Adipocyte (in vitro differentiated cells): ENCODE measurements around the gene ABCF3.

Experiments used
- DNase-seq: peaks from one replicate; pipeline ENCODE4 v3.0.0-alpha.2; 2015; ENCODE audit warnings: low read depth
- H3K27me3 ChIP-seq: replicated peaks from 2 replicates; pipeline ENCODE4 v1.7.0; 2013; ENCODE audit warnings: mild to moderate bottlenecking, low read length, moderate library complexity; ENCODE audit not compliant: control insufficient read depth, insufficient read depth
- H3K36me3 ChIP-seq: 2 replicates; pipeline ENCODE4 v1.7.0; 2013; ENCODE audit warnings: low read length, mild to moderate bottlenecking, moderate library complexity; ENCODE audit not compliant: control insufficient read depth, insufficient read depth, severe bottlenecking
- H3K4me1 ChIP-seq: 2 replicates; pipeline ENCODE4 v1.7.0; 2013; ENCODE audit warnings: mild to moderate bottlenecking, low read length, moderate library complexity; ENCODE audit not compliant: control insufficient read depth, insufficient read depth
- H3K4me3 ChIP-seq: 2 replicates; pipeline ENCODE4 v1.7.0; 2013; ENCODE audit warnings: mild to moderate bottlenecking, low read length, moderate library complexity
- H3K9ac ChIP-seq: 2 replicates; pipeline ENCODE4 v1.7.0; 2013; ENCODE audit warnings: mild to moderate bottlenecking, low read length, moderate library complexity
- H3K9me3 ChIP-seq: 2 replicates; pipeline ENCODE4 v1.7.0; 2013; ENCODE audit warnings: mild to moderate bottlenecking, low read length, moderate library complexity; ENCODE audit not compliant: control insufficient read depth

Gene ABCF3

DNA sequence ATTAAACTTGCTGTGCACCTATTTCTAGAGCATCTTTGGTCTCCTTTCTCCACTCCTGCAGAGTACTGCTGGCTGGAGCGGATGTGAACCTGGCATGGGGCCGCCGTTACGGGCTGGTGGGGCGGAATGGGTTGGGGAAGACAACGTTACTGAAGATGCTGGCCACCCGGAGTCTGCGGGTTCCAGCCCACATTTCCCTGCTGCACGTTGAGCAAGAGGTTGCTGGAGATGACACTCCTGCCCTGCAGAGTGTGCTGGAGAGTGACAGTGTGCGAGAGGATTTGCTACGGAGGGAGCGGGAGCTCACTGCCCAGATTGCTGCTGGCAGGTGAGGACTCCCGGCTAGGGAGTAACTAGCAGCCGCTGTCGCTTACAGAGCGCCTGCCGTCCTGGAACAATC lies 2.1 kb downstream of the ABCF3 start:
- Histone ChIP-seq H3K4me3 (no peak overlapping the region), H3K27me3 (no peaks in the 10 kb centered on the region), H3K9me3 (no peaks in the 10 kb centered on the region), H3K9ac (no peak overlapping the region), H3K4me1 (peaks cover 21% of the 10 kb centered on the region), H3K36me3 (peaks cover 79% of the 10 kb centered on the region)
- no peak for DNase-seq

GRCh38 chr3:184189421-184189820 lies 3.4 kb downstream of the ABCF3 start:
- Histone ChIP-seq H3K36me3 (peaks cover 79% of the 10 kb centered on the region), H3K9ac (no peak overlapping the region), H3K4me3 (no peak overlapping the region), H3K27me3 (no peaks in the 10 kb centered on the region), H3K9me3 (no peaks in the 10 kb centered on the region), H3K4me1 (peaks cover 21% of the 10 kb centered on the region)
- DNase-seq = no peak

- Histone ChIP-seq H3K4me3 (no peak overlapping the region), H3K4me1 (no peaks in the 10 kb centered on the region), H3K9me3 (no peaks in the 10 kb centered on the region), H3K36me3 (peaks cover 87% of the 10 kb centered on the region), H3K9ac (no peak overlapping the region), H3K27me3 (no peaks in the 10 kb centered on the region)
- no peak for DNase-seq
Observed at GRCh38 chr3:184192889-184193288, 6.9 kb downstream of the ABCF3 start.

DNA sequence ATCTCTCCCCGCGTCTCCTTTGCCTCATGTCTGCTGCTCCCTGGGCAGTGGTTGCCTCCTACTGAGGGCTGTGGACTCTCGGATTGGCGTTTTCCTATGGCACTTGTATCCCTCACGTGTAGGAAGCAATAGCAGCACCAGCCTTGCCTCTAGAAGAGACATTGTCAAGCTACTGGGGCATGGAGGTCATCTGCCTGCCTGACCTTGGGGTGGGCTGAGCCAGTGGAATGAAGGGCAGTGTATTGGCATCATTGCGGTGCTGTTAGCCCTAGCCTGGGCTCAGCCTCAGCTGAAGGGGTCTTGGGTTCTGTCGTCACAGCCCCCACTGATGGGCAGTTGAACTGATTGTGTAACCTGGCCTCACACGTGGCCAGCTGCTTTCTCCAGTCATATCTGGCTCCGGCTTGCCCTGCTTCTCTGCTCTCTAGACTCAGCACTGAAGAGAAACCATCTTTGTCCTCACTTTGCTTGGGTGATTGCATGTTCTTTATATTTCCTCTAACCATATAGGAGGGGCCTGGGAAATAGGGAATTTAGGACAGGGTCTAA lies 8.1 kb downstream of the ABCF3 start:
- peaks cover 75% of the 10 kb centered on the region for H3K36me3 ChIP-seq
- no peak for DNase-seq
- H3K27me3 ChIP-seq = no peaks in the 10 kb centered on the region
- no peaks in the 10 kb centered on the region for H3K4me1 ChIP-seq
- H3K9me3 ChIP-seq = no peaks in the 10 kb centered on the region
- H3K4me3 ChIP-seq = no peak overlapping the region
- no peak overlapping the region for H3K9ac ChIP-seq

- no peak for DNase-seq
- Histone ChIP-seq H3K9ac (no peak overlapping the region), H3K9me3 (no peaks in the 10 kb centered on the region), H3K36me3 (peaks cover 51% of the 10 kb centered on the region), H3K4me1 (no peaks in the 10 kb centered on the region), H3K4me3 (no peak overlapping the region), H3K27me3 (no peaks in the 10 kb centered on the region)
Observed at GRCh38 chr3:184196536-184196935, 10.5 kb downstream of the ABCF3 start.

DNA sequence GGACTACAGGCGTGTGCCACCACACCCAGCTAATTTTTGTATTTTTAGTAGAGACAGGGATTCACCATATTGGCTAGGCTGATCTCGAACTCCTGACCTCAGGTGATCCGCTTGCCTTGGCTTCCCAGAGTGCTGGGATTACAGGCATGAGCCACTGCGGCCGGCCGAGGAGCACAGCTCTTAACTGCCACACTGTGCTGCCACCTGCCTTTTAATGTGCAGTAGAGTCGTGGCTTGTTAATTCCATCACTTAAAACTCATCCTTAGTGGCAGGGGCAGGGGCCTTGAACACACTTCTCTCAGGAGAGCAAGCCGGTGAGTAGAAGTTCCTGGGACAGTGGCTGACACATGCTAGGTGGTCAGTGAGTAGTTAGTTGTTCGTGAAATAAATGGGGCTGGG lies 12.5 kb downstream of the ABCF3 start:
- H3K27me3 ChIP-seq = no peaks in the 10 kb centered on the region
- no peak overlapping the region for H3K4me3 ChIP-seq
- H3K4me1 ChIP-seq = no peaks in the 10 kb centered on the region
- no peak for DNase-seq
- H3K9me3 ChIP-seq = no peaks in the 10 kb centered on the region
- peaks cover 31% of the 10 kb centered on the region for H3K36me3 ChIP-seq
- H3K9ac ChIP-seq = no peak overlapping the region

GRCh38 chr3:184200825-184201224 lies 14.8 kb downstream of the ABCF3 start:
- no peaks in the 10 kb centered on the region for H3K9me3 ChIP-seq
- H3K27me3 ChIP-seq = no peaks in the 10 kb centered on the region
- DNase-seq = no peak
- peaks cover 8% of the 10 kb centered on the region for H3K36me3 ChIP-seq
- H3K9ac ChIP-seq = no peak overlapping the region
- no peak overlapping the region for H3K4me3 ChIP-seq
- no peaks in the 10 kb centered on the region for H3K4me1 ChIP-seq

DNA sequence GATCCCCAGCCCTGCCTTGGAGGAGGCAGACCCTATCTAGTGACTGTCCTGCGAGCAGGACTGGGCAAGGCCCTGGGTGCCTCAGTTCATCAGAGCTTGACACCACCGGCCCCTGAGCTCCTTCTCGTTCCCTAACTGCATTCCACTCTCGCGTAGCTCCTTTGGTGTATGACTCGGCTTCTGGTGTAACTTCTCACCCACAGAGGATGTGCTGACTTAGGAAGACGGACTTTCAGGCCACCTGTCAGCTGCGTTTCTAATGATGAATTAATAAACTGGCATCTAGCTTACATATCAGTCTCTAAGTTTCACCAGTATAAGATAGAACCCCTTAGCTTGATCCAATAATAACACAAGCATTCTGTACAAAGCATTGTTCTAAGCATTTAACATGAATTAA lies 17.5 kb downstream of the ABCF3 start:
- no peak overlapping the region for H3K4me3 ChIP-seq
- no peak for DNase-seq
- no peaks in the 10 kb centered on the region for H3K4me1 ChIP-seq
- H3K9me3 ChIP-seq = no peaks in the 10 kb centered on the region
- H3K36me3 ChIP-seq = no peaks in the 10 kb centered on the region
- peaks cover 7% of the 10 kb centered on the region for H3K27me3 ChIP-seq
- H3K9ac ChIP-seq = no peak overlapping the region

DNA sequence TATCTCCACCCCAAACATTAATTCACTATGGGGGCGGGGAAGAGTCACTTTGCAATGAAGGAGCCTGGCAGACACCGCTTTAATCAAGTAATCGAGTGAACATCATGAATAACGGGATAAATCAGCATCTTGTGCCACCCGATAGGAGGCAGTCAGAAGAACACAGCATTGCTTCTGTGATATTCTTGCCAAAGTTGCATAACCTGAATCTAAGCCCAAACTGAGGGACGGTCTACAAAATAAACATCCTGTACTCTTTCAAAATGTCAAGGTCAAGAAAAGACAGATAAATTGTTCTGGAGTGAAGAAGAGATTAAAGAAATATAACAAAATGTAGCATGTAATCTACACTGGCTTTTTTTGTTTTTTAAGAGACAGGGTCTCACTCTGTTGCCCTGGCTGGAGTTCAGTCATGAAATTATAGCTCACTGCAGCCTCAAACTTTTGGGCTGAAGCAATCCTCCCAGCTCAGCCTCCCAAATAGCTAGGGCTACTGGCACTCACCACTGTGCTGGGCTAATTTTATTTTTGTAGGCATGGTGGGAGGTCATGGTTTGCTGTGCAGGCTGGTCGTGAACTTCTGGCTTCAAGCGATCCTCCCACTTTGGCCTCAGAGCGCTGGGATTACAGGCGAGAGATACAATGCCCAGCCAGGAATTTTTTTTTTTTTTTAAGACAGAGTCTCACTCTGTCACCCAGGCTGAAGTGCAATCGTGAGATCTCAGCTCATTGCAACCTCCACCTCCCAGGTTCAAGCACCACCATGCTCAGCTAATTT lies 23.3 kb downstream of the ABCF3 start:
- no peak overlapping the region for H3K9ac ChIP-seq
- peaks cover 8% of the 10 kb centered on the region for H3K4me1 ChIP-seq
- no peak overlapping the region for H3K4me3 ChIP-seq
- no peak for DNase-seq
- H3K27me3 ChIP-seq = peaks cover 7% of the 10 kb centered on the region
- no peaks in the 10 kb centered on the region for H3K9me3 ChIP-seq
- H3K36me3 ChIP-seq = no peaks in the 10 kb centered on the region

GRCh38 chr3:184211297-184211696 lies 25.3 kb downstream of the ABCF3 start:
- Histone ChIP-seq H3K9me3 (no peaks in the 10 kb centered on the region), H3K4me1 (peaks cover 8% of the 10 kb centered on the region), H3K4me3 (no peak overlapping the region), H3K36me3 (no peaks in the 10 kb centered on the region), H3K9ac (no peak overlapping the region), H3K27me3 (peaks cover 7% of the 10 kb centered on the region)
- DNase-seq = no peak

GRCh38 chr3:184211718-184212117 lies 25.7 kb downstream of the ABCF3 start:
- peaks cover 5% of the 10 kb centered on the region for H3K27me3 ChIP-seq
- H3K4me1 ChIP-seq = peaks cover 8% of the 10 kb centered on the region
- H3K36me3 ChIP-seq = no peaks in the 10 kb centered on the region
- DNase-seq = no peak
- no peak overlapping the region for H3K4me3 ChIP-seq
- no peak overlapping the region for H3K9ac ChIP-seq
- H3K9me3 ChIP-seq = no peaks in the 10 kb centered on the region

- DNase-seq = no peak
- Histone ChIP-seq H3K9ac (no peak overlapping the region), H3K36me3 (no peaks in the 10 kb centered on the region), H3K4me3 (no peak overlapping the region), H3K4me1 (no peaks in the 10 kb centered on the region), H3K27me3 (peaks cover 6% of the 10 kb centered on the region), H3K9me3 (no peaks in the 10 kb centered on the region)
Observed at GRCh38 chr3:184218814-184219213, 32.8 kb downstream of the ABCF3 start.
